C4-2B (cell line): ENCODE data around the gene SUMF2.
"Not testable (repeated sequence)": the region's sequence is repeated elsewhere in the genome, so short reads cannot be mapped to it uniquely, and the experiment has no call there.

ENCODE experiments used
- H3K27ac ChIP-seq: fragments of 450-650 bp; 2 replicates; pipeline ENCODE4 v1.5.1; 2017
- CTCF ChIP-seq: fragments of 450-650 bp; conservative IDR thresholded peaks from 2 replicates; pipeline ENCODE4 v1.5.1; 2017; ENCODE audit warnings: mild to moderate bottlenecking
- ZFX ChIP-seq: fragments of 450-650 bp; IDR thresholded peaks from 2 replicates; pipeline ENCODE4 v1.6.1; 2017

Gene SUMF2

DNA sequence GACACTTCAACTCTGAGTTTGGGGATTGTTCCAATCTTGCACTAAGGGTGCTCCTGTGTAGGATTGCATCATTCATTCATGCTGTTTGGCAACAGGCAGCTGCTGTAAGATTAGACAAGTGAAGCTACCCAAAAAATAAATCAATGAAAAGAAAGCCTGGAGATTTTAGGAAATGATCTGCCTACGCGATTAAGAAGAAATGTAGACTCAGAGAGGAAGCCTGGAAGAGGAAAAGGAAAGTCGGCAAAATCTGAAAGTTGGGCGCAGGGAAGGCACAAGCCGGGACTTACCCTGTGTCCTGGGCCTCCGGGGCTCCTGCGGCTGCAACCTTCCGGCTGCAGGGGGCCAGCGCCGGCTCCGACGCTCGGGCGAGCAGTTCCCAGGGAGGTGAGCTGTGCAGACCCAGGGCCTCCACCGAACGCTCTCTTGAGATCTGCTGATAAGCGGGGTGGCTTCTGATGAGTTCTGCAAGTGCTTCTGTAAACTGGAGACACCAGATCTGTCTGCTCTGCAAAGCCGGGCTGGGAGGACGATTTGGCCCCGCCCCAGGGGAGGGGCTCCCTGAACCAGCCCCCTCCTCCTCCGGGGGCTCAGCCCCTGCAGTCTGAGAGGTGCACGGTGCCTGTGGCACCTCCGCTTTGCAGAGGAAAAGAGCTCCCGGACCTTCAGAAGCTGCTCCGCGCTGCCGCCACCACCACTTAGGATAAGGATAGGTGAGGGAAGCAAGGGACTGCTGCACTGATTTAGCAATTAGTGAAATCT lies 30.2 kb upstream of the SUMF2 start:
- TF ChIP-seq CTCF (no peak), ZFX (no peak)
- peak overlapping the region; percentile 83 for H3K27ac ChIP-seq

DNA sequence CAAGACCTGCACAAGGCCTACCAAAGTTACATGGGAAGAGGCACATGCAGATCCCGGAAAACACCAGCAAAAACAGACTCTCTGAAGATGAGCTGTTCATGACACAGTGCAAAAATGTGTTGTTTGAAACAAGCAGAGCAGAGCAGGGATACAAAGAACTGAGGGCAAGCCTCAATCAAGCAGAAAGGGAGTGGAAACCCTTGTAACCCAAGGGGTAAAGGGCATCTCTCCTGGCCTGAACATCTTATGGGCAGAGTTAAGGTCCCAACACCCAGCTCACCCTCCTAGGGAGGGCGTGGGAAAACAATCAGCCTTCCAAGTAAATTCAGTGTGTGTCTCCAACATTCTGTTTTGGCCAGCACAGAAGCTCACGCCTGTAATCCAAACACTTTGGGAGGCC lies 23.4 kb upstream of the SUMF2 start:
- no peak for TF ChIP-seq ZFX
- no peak for TF ChIP-seq CTCF
- no peak overlapping the region for H3K27ac ChIP-seq

GRCh38 chr7:56045758-56046157 lies 18.3 kb upstream of the SUMF2 start:
- H3K27ac ChIP-seq: not testable (repeated sequence)

- H3K27ac ChIP-seq: no peak overlapping the region
These were observed 17.2 kb upstream of the SUMF2 start for GRCh38 chr7:56046721-56047445.

GRCh38 chr7:56047446-56048116 lies 16.5 kb upstream of the SUMF2 start:
- H3K27ac ChIP-seq: not testable (repeated sequence)

More at GRCh38 chr7:56046721-56047445, 17.2 kb upstream of the SUMF2 start:
- no peak for TF ChIP-seq ZFX
- no peak for TF ChIP-seq CTCF

GRCh38 chr7:56048245-56048644 lies 15.8 kb upstream of the SUMF2 start:
- no peak overlapping the region for H3K27ac ChIP-seq
- TF ChIP-seq CTCF (no peak), ZFX (no peak)

- H3K27ac ChIP-seq: not testable (repeated sequence)
These were observed 15.3 kb upstream of the SUMF2 start for GRCh38 chr7:56048763-56049162.

DNA sequence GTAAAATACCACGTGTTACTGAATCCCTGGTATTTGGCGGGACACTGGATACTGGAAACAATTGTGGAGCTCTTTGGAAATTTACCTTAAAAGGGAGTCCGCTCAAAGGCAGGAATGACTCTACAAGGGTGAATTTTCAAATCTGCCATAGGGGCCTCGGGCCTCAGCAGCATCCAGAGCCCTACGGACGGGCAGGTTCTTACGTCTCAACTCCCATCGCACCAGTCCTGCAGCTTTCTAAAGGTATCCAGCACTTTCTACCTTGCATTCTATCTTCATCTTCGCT lies 13.1 kb upstream of the SUMF2 start:
- TF ChIP-seq CTCF (no peak), ZFX (no peak; the same call in 1 of the 2 replicates)
- H3K27ac ChIP-seq: peak overlapping the region; percentile 97
